ENCODE measurements around the gene ZNF773.

- TF ChIP-seq POLR2AphosphoS5 (IDR thresholded peaks at IDR 0.05; ENCODE audit: insufficient read depth in 1 of 2, low read depth in 1 of 2) (no peak), CTCF (IDR thresholded peaks at IDR 0.05) (no peak)
Observed at GRCh38 chr19:57546513-57546912, 46.8 kb downstream of the ZNF773 start.

Measured in vagina (tissue), 2 donors.